Progenitor cell of endocrine pancreas (in vitro differentiated cells): ENCODE results near the gene AQP1. TPM values are rescaled to one million over a fixed set of nuclear protein-coding genes. Genes with fewer than 3 reads are reported as not detected.

ENCODE experiments used
- DNase-seq: peaks from one replicate; pipeline ENCODE4 v3.0.0; 2021; ENCODE audit warnings: low spot score; ENCODE audit not compliant: unreplicated experiment
- H3K27ac Mint-ChIP-seq: 2 replicates; pipeline ENCODE4 v1.8.0; 2021; ENCODE audit warnings: mild to moderate bottlenecking, moderate library complexity, mixed read lengths
- H3K27me3 Mint-ChIP-seq: 2 replicates; pipeline ENCODE4 v1.8.0; 2021; ENCODE audit warnings: mixed read lengths
- H3K36me3 Mint-ChIP-seq: 2 replicates; pipeline ENCODE4 v1.8.0; 2022; ENCODE audit warnings: mixed read lengths; ENCODE audit not compliant: insufficient read depth
- H3K4me1 Mint-ChIP-seq: 2 replicates; pipeline ENCODE4 v1.8.0; 2021; ENCODE audit warnings: low read depth, mixed read lengths
- H3K4me3 Mint-ChIP-seq: 2 replicates; pipeline ENCODE4 v1.8.0; 2021; ENCODE audit warnings: low read depth, mild to moderate bottlenecking, moderate library complexity, mixed read lengths
- H3K9me3 Mint-ChIP-seq: 2 replicates; pipeline ENCODE4 v1.8.0; 2021; ENCODE audit warnings: low read depth, mixed read lengths
- CTCF ChIP-seq: fragments of 200-600 bp; sonication (generic); IDR thresholded peaks from one replicate; pipeline ENCODE4 v1.5.0; 2021; ENCODE audit warnings: antibody characterized with exemption, mild to moderate bottlenecking; ENCODE audit not compliant: unreplicated experiment
- total RNA-seq: library from RNA; stranded (reverse); gene quantifications from 2 replicates; pipeline ENCODE4 v1.2.1, GENCODE V29; 2021

The AQP1 gene
- total RNA-seq, 1 donor from 2014 or later, result 1.3 TPM

- no peak for TF ChIP-seq CTCF
These were observed 10.8 kb upstream of the AQP1 start for GRCh38 chr7:30900803-30901362.

GRCh38 chr7:30901856-30902255 is 9.8 kb upstream of the AQP1 start:
- Mint-ChIP-seq H3K27me3 (peaks cover 2% of the 10 kb centered on the region), H3K36me3 (no peaks in the 10 kb centered on the region), H3K9me3 (no peaks in the 10 kb centered on the region), H3K4me3 (no peak overlapping the region), H3K27ac (no peak overlapping the region), H3K4me1 (peaks cover 10% of the 10 kb centered on the region)
- no peak for TF ChIP-seq CTCF
- DNase-seq, result no peak

More at GRCh38 chr7:30900803-30901362, 10.8 kb upstream of the AQP1 start:
- Mint-ChIP-seq H3K9me3 (no peaks in the 10 kb centered on the region), H3K4me3 (no peak overlapping the region), H3K27me3 (no peaks in the 10 kb centered on the region), H3K27ac (no peak overlapping the region), H3K36me3 (no peaks in the 10 kb centered on the region), H3K4me1 (peaks cover 18% of the 10 kb centered on the region)
- DNase-seq, result no peak

GRCh38 chr7:30902466-30902865 is 9.2 kb upstream of the AQP1 start:
- Mint-ChIP-seq H3K27me3 (peaks cover 2% of the 10 kb centered on the region), H3K27ac (no peak overlapping the region), H3K4me1 (peaks cover 4% of the 10 kb centered on the region), H3K9me3 (no peaks in the 10 kb centered on the region), H3K36me3 (no peaks in the 10 kb centered on the region), H3K4me3 (no peak overlapping the region)
- no peak for TF ChIP-seq CTCF
- DNase-seq, result no peak

- Mint-ChIP-seq H3K4me1 (no peaks in the 10 kb centered on the region), H3K4me3 (no peak overlapping the region), H3K36me3 (no peaks in the 10 kb centered on the region), H3K27ac (no peak overlapping the region), H3K9me3 (no peaks in the 10 kb centered on the region), H3K27me3 (peaks cover 2% of the 10 kb centered on the region)
- TF ChIP-seq CTCF, result no peak
- DNase-seq, result no peak
These were observed 8.5 kb upstream of the AQP1 start for GRCh38 chr7:30903146-30903545.

- H3K36me3 Mint-ChIP-seq, result no peaks in the 10 kb centered on the region
- H3K27ac Mint-ChIP-seq, result no peak overlapping the region
- H3K27me3 Mint-ChIP-seq, result peaks cover 2% of the 10 kb centered on the region
- DNase-seq, result no peak
- no peaks in the 10 kb centered on the region for H3K9me3 Mint-ChIP-seq
- TF ChIP-seq CTCF, result no peak
- H3K4me3 Mint-ChIP-seq, result no peak overlapping the region
- no peaks in the 10 kb centered on the region for H3K4me1 Mint-ChIP-seq
These were observed 7.1 kb upstream of the AQP1 start for GRCh38 chr7:30904561-30904960.
